NCI-H1092 treated with DMSO at 0.1 percent for 48 hours (cell line): ENCODE data around the gene CPA4.
A peak's percentile ranks its signal among the peaks of the same experiment; 100 is the strongest.

Source experiments
- DNase-seq: peaks from one replicate; lab custom pipeline; 2025; lab: John Stamatoyannopoulos, UW

CPA4 gene

DNA sequence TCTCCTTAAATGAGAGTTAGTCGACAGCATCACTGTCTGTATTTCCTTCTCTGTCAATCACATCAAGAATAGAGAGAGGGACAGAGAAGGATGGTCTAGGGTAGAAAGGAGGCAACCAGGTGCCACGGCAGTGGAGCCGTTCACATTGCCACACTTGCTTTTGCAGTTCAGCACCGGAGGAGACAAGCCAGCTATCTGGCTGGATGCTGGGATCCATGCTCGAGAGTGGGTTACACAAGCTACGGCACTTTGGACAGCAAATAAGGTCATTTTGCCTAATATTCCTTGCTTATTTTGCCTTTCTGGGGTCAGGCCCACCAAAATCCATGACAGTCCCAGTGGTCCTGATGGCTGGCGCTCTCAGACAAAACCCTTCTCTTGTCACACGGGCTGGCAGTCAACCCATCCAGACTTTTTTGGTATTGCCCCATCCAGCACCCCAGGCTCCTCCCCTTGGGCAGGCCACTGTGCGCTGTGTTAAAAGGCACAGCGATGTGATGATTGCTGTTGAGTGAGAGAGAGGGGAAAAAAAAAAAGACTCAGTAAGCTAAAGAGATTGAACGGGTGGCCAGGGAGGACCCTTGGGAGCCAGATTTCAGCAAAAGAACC, 17.9 kb upstream of the CPA4 start:
- DNase-seq, result peak; percentile 86

DNA sequence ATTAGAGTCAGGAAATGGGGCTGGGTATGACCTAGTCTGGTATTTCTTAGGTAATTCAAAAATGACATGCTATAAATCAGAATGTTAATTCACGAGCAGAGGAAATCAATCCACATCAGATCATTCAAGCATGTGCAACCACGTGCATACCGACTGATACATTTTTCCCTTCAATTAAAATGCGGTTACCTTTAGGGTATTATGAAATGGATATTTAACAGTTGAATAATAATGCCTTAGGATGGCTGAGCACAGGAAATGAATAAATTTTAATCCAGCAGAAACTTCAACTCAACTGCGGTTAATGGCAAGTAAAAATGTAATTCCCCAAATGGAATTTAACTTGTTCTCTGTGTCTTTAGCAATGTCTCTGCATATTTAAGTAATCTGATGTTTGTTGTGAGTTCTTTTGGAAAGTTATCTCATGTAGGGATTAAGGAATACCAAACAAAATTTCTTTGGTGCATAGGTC, 17.1 kb upstream of the CPA4 start:
- DNase-seq, result peak; percentile 71

DNA sequence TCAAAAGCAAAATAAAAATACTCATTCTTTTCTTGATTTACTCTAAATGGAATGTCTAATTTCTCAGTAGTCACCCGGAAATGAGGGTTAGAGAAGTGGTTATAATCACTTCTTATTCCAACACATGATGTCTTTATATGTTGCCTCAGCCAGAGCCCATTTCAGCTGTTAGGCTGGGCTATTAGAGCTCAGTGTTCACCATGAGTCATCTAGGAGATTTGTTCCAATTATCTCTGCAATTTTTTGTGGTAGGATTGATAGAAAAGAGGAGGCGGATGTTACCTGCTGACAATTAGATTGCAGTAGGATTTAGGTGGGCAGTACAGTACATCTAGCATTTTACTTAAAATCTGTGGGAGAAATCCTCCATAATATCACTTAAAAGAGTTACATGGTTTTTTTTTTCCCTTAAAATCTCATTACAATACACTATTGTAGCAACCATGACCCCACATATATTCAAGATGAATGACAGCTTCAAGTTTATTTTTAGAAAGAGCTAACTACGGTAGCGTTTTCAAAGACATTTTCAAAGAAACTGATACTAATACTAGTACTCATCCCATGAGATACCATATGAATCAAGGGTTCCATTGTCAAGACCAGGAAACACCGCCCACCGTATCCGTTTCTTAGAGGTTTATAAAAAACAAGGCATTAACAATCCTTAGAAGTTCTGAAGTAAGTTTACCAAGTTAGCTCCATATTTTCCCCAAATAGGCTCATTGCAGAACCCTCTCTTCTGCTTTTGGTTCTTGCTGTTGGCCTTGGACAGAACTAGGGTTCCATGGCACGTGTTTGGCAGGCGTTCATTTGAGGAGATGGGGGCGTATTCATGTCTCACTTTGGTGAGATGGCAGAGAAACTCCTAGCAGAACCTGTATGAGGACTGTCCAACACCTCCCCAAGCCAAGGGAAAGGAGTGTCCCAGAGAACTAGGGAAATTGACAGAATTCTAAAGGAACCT, 15.9 kb upstream of the CPA4 start:
- peak; percentile 15 for DNase-seq

DNA sequence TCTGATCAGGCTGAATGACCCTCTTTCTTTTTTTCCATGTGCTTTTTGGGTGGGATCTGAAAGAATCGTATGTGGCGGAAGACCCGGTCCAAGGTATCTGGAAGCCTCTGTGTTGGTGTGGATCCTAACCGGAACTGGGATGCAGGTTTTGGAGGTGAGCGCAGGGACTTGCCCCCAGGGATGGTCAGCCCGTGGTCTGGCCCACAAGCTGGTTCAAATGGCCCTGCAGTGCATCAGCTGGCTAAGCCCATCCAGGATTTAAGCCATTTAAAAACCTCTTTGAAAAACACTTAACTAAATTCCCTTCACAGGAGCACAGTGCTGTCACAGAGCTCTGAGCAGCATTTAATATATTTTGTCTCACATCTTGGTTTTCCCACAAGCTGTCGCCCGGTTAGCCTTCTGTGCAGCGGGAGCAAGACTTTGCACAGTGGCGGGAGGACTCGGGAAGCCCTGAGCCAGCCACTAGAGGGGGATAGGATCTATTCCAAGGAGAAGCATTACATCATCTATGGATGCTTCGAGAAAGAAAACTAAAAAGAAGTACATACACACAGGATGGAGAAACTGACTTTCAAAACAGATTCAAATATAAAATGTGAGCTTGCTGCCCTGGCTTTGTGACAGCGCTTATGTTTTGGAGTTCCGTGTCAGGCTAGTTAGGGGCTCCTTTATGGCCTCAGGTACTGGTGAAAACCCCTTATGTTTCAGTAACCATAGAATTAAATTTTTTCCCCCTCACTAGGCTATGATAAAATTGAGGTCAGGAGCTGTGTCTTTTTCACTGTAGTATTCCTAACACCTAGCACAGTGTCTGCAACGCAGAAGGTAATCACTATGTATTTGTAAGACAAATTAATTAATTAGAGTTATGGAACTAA, 15.0 kb upstream of the CPA4 start:
- peak; percentile 71 for DNase-seq

DNA sequence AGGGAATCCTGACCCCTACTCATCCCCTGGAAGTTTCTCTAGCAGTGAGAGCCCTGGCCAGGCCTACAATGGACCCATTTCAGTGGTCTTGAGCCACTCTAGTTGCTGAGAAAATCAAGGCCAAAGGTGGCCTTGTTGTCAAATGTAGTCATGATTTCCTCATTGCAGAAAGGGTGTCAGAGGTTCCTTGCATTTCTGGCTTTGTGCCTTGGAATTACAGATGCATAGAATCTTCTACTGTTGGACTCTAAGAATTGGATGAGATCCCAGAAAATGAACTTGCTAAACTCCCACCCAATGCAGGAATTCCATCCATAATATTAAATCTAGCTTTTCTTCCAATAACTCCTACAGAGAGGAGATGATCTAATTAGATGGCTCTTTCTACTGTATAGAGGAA, 14.1 kb upstream of the CPA4 start:
- DNase-seq, result no peak

DNA sequence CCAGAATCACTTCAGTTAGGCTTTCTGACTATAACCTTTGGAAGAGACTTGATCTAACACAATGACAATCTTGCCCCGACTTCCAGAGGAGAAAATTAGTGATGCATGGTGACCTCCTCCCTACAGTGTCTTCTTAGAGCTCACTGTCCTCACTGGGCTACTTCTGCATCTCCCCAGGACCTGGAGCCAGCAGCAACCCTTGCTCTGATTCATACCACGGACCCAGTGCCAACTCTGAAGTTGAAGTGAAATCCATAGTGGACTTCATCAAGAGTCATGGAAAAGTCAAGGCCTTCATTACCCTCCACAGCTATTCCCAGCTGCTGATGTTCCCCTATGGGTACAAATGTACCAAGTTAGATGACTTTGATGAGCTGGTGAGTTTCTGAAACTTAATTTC, 13.7 kb upstream of the CPA4 start:
- no peak for DNase-seq

DNA sequence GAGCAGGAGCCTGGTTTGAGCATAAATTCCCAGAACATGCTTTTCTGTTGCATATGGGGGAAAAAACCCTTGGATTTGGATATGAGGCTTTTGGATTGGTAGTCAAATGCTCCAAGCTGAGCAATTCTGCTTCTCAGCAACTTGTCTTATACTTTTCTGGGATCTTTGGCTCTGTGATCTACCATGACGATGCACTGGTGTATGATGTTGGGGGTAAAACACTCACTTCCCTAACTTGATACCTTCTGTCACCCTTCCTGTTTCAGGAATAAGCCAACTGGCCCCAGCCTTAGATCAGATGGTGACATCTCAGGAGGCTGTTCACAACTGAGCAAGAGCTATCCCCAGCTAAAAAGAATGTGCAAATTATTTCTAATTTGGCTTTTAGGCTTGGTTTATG, 13.1 kb upstream of the CPA4 start:
- no peak for DNase-seq

DNA sequence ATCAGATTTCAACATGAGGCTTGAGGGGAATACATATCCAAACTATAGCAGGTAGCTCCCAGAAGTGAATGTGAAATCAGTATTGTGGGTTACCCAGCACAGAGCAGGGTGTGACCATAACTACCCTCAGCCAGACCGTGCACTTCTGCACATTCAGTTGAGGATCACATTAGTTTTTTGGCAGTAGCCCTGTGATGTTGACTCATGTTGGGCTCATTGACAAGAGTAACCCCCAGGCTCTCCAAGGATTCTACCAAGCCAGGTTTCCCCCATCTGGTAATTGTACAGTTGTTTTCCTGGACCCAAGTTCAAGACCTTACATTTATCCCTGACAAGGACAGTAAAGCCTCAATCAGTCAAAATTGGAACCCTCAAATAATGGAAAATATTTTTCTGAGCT, 11.7 kb upstream of the CPA4 start:
- DNase-seq, result no peak

DNA sequence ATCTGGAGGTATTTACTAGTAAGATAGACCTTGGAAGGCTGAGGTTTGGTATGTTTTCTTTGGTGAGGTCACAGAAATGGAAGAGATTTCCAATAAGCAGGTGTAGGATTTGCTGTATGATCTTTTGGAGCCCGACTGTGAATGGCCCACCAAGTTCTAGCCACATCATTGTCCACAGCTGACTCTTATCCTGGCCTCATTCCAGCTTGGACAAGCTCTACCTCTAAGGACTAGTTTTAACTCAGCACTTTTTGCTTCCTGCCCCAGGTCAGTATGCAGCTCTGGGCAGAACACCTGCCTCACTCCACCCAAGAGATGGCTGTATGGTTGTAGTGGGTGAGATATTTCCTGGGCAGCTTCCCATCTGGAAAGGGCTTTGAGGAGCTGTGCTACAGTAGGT, 6.1 kb upstream of the CPA4 start:
- no peak for DNase-seq

DNA sequence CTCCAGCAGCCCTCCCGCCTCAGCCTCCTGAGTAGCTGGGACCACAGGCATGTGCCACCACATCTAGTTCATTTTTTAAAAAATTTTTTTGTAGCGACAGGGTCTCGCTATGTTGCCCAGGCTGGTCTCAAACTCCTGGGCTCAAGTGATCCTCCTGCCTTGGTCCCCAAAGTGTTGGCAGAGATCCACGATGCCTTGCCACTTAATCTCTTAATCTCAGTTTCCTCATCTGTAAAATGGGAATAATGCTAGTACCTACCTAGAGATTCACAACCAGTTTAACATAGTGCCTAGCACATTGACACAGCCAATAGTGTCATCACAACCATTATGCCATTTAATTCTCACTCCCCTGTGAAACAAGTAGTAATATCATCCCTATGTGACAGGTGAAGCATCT, 4.8 kb upstream of the CPA4 start:
- DNase-seq, result no peak

DNA sequence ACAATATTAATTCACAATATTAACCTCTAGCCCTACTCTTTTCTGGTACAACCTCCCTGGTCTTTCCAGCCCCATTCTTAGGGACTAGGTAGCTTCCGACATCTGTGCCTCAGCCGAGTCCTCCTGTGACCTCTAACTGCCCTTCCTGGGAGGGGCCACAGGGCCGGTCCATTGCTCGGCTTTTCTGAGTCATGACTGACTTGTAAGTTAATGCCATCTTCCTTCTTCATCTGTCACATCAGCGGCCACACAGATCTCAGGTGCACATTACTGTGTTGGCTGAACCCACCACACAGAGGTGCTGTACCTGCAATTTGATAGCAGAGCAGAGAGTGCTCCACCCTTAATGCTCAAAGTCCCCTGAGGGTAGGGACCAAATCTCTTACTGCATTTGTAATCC, 4.1 kb upstream of the CPA4 start:
- no peak for DNase-seq

DNA sequence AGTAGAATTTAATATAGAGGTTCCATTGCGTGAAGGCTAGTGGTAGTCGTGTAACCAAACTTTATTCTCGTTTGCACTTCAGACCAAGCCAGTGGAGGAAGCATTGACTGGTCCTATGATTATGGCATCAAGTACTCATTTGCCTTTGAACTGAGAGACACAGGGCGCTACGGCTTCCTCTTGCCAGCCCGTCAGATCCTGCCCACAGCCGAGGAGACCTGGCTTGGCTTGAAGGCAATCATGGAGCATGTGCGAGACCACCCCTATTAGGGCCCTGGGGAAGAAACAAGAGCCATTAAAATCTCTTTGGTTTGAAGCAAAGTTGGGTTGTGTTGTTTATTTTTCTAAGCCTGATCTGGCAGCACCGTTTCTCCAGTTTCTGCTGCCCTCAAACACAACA, 3.5 kb upstream of the CPA4 start:
- DNase-seq, result no peak

DNA sequence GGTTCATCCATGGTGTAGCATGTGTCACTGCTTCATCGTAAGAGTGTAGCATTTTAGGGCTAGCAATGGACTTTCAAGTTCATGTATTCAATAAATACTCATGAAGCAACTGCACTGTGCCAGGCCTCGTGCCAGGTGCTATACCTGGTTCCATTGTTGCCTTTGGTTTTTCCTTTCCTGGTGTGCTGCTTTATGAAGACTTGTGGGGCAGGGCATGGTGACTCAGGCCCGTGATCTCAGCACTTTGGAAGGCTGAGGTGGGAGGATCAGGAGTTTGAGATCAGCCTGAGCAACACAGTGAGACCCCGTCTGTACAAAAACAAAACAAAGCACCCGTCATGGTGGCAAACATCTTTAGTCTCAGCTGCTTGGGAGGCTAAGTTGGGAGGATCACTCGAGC, 2.2 kb upstream of the CPA4 start:
- DNase-seq, result no peak

DNA sequence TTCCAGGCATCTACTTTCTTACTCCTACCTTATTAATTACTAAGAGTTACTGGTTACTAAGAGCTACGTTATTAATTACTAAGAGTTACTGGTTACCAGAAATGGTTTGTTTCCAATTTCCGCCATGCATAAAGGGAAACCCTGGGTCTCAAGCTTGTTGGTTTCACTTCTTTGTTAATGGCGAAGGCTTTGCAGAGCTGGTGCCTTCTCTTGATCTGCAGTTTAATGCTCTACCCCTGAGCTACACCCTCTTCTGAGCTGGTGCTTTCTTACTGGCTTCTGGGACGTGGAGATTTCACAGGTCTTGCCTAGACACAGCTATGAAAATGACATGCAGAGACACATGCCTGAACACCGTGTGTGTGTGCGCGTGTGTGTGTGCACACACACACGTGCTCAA, 560 bp downstream of the CPA4 start:
- no peak for DNase-seq

DNA sequence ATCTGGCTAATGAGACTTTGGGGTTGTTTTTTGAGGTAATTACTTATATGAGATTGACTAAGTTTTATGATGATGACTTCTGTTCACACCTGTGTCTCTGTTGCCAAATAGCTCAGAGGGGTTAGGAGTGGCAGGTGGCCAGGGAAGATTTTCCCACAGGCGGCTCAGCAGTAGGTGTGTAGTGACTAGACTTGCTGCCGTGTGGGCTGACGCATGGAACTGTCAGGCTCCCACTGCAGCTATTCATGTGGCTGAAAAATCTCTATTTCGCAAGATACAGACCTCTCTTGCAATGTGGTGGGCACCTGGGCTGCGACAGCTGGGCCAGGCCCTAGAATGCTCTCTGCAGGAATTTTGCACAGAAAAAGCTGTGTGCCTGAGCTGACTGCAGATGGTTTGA, 1.4 kb downstream of the CPA4 start:
- no peak for DNase-seq

DNA sequence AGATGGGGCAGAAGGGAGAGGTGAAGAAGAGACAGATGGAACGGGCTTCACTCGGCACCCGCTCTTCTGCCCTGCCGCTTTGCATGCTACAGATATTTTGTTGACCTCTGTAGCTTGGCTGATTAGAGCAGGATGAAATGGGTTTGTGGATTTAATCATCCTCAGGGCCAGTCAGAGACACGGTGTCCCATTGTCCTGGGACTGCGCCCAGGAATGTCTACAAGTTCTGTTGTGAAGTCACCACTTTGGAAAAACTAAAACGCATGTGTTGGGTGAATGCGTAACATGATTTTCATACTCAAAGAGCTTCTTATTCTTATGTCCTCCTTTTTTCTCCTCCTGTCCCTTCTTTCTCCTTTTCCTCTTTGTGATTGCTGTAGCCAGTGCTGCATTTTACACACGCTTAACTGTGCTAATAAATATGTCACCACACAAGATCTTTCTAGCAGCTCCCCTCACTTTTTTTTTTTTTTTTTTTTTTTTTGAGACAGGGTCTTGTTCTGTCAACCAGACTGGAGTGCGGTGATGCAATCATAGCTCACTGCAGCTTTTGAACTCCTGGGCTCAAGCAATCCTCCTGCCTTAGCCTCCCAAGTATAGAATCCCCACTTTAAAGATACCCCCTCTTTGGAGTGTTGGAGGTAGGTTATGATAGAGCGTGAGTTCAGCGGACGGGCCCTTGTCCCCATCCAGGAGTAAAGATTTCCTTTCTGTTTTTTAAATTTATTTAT, 3.4 kb downstream of the CPA4 start:
- no peak for DNase-seq

DNA sequence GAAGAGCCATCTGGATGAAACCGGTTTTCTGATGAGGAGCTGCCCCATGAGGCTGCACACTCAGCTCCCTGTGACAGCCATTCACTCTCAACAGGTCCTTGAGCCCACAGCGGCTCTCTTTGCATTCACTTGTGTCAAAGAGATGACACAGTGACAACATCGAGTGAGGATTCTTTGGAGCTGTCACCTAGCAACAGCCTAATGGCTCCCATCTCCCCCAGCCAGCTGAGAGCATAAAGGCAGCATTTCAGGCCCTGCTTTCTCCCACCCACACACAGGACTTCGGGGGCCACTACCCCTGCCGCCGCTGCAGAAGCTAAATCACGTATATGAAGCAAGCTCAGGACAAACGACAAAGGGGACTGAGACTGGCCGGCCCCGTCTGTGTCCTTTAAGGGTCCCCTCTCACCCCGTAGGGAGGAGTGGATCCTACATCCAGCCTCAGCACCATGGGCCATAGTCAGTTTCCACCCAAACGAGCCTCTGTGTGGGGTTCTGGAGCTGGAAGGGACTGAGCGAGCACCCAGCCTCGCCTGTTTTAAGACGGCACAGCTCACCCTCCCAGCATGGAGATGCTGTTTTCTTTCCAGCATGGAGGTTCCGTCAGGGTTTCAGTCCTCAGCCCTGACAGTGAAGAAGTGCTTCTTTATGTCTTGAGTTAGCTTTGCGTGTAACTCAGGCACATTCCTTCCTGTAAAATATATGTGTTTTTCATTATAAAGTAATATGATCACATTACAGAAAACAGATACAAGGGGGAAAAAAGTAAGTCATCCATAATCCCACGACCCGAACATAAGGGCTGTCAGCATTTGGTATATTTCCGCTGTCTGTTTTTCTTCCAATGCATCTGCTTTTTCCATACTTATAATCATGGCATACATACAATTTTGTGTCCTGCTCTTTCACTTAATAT, 4.9 kb downstream of the CPA4 start:
- DNase-seq, result peak; percentile 58

DNA sequence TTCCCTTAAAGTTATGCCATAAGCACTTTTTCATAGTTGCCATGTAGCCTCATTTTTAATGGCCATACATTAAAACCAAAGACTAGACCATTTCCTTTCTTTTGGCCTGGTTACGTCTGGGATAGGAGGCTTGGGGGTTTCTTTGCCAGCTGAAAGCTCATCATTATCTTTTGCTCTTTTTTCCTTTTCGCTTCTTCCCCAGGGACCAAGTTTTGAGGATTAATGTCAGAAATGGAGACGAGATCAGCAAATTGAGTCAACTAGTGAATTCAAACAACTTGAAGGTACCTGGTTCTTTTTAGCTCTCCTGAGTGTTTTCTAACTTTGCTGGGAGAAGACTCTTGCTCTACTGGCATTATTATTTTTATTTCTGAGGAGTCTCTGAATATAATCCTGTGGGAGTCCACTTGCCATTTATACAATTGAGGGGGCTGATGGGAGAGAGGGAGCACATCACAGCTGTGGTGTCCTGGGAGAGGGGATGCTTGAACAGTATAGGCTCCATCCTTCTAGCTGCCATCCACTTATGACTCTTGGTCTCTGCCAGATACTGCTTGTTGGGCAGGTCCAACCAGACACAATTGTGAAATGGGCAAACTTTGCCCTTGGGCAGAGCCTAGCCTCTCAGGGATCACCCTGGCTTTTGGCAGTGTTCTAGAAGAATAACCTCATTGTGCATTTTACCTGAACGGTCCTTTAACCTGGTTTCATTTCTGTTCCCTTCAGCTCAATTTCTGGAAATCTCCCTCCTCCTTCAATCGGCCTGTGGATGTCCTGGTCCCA, 5.8 kb downstream of the CPA4 start:
- DNase-seq, result no peak

DNA sequence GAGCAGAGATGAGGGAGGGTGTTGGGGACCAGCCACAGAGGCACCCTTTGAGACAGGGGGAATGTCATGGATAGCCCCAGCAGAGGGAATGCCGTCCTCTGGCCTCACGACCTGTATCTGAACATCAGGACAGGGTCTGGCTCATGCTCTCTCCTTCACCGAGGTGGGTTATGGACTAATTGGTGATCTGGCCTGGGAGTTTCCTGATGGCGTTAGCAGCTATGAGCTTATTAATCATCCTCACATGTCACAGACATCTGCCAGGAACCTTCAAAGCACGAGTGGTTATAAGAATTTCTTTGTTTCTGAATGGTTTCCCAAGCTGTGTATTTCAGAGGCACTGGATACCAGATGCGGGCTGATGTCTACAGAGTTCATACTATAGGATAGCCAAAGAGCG, 6.9 kb downstream of the CPA4 start:
- DNase-seq, result no peak

DNA sequence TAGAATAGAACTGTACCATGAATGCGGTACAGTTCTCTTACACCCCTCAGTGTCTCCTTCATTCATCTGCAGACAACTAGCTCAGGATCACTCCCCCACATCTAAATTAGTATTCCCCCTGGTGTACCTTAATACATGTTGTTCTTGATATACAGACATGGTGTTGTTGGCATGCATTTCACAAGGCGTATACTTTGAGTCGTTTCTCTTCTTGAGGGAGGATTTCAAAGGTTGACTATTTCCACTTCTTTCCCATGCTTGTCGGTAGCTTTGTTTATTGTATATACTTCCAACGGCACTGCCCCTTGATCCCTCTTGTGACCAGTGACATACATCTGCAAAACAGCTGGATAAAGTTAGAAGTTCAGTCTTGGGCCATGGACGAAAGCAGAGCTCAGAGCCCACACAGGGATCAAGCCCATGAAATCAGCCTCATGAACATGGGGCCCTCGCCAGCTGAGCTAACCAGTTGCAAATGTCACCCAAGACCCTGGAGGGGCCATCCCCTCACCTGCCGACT, 8.6 kb downstream of the CPA4 start:
- no peak for DNase-seq
